Endodermal cell (in vitro differentiated cells): ENCODE results near the gene FEM1B. TPM values are rescaled to one million over a fixed set of nuclear protein-coding genes. Genes with fewer than 3 reads are reported as not detected.

Experiments
- DNase-seq: peaks from one replicate; pipeline ENCODE4 v3.0.0-alpha.2; 2017
- H3K27ac ChIP-seq: 2 replicates; pipeline ENCODE4 v1.5.1; 2013; ENCODE audit warnings: mild to moderate bottlenecking, low read depth, low read length, moderate library complexity
- H3K27me3 ChIP-seq: 2 replicates; pipeline ENCODE4 v1.6.1; 2013; ENCODE audit warnings: mild to moderate bottlenecking, low read length, moderate library complexity; ENCODE audit not compliant: insufficient read depth, control insufficient read depth, poor library complexity, severe bottlenecking
- H3K36me3 ChIP-seq: 2 replicates; pipeline ENCODE4 v1.7.0; 2013; ENCODE audit warnings: mild to moderate bottlenecking, low read length, moderate library complexity; ENCODE audit not compliant: control insufficient read depth, insufficient read depth
- H3K4me1 ChIP-seq: one replicate; pipeline ENCODE4 v1.7.0; 2013; ENCODE audit warnings: low read length; ENCODE audit not compliant: control insufficient read depth, insufficient read depth
- H3K4me3 ChIP-seq: 2 replicates; pipeline ENCODE4 v1.5.1; 2013; ENCODE audit warnings: mild to moderate bottlenecking, low read length, moderate library complexity
- H3K9ac ChIP-seq: 2 replicates; pipeline ENCODE4 v1.6.1; 2013; ENCODE audit warnings: mild to moderate bottlenecking, low read length, moderate library complexity; ENCODE audit not compliant: poor library complexity, severe bottlenecking; ENCODE audit errors: extremely low read depth
- H3K9me3 ChIP-seq: 2 replicates; pipeline ENCODE4 v1.6.1; 2013; ENCODE audit warnings: mild to moderate bottlenecking, low read length, moderate library complexity; ENCODE audit not compliant: control insufficient read depth
- H3K27ac Mint-ChIP-seq: 2 replicates; pipeline ENCODE4 v1.8.0; 2020; ENCODE audit warnings: mixed read lengths
- H3K27me3 Mint-ChIP-seq: 2 replicates; pipeline ENCODE4 v1.8.0; 2021; ENCODE audit warnings: mild to moderate bottlenecking, mixed read lengths; ENCODE audit not compliant: insufficient read depth
- H3K36me3 Mint-ChIP-seq: 2 replicates; pipeline ENCODE4 v1.8.0; 2020; ENCODE audit warnings: low read depth, mixed read lengths
- H3K4me1 Mint-ChIP-seq: 2 replicates; pipeline ENCODE4 v1.8.0; 2020; ENCODE audit warnings: mixed read lengths
- H3K4me3 Mint-ChIP-seq: 2 replicates; pipeline ENCODE4 v1.8.0; 2020; ENCODE audit warnings: mild to moderate bottlenecking, moderate library complexity, mixed read lengths
- H3K9me3 Mint-ChIP-seq: 2 replicates; pipeline ENCODE4 v1.8.0; 2020; ENCODE audit warnings: mild to moderate bottlenecking, mixed read lengths
- WGBS, 2 experiments: methylation state at CpG; one replicate each; pipeline versions ENCODE4 v1.1.5 to v1.1.7; 2013; ENCODE audit warnings: missing lambda C conversion rate in 2 of 2, mixed read lengths in 1 of 2; ENCODE audit not compliant: insufficient coverage in 1 of 2, insufficient read length in 1 of 2; 5-methylcytosine and 5-hydroxymethylcytosine counted together
- total RNA-seq, 2 donors: library from RNA; stranded (reverse); fragmentation: NEBNext Ultra II Directional in 1 of 2; extraction: Animal tissue kit (Norgen Biotek cat#: 25700) in 1 of 2; gene quantifications; 2 replicates in 1 of 2; 3 replicates in 1 of 2; pipeline ENCODE4 v1.2.1, GENCODE V29; 2021
- TF ChIP-seq, protein P1 (sequence below): fragments of 200-600 bp; sonication (generic); conservative IDR thresholded peaks from 2 replicates; pipeline ENCODE4 v1.5.0; 2021; ENCODE audit warnings: antibody characterized with exemption, mild to moderate bottlenecking

FEM1B gene
- total RNA-seq, 2 donors from 2014 or later = 65.4 to 67.9 TPM

- H3K27me3 Mint-ChIP-seq = no peaks in the 10 kb centered on the region
- H3K9me3 ChIP-seq = no peaks in the 10 kb centered on the region
- H3K4me1 ChIP-seq = peaks cover 3% of the 10 kb centered on the region
- no peak overlapping the region for H3K27ac Mint-ChIP-seq
- H3K36me3 Mint-ChIP-seq = no peaks in the 10 kb centered on the region
- H3K4me3 ChIP-seq = no peak overlapping the region
- no peak overlapping the region for H3K4me3 Mint-ChIP-seq
- 83 to 97% methylated on average over 1 to 3 of the region's 3 CpGs for WGBS, 2 experiments
- peaks cover 8% of the 10 kb centered on the region for H3K4me1 Mint-ChIP-seq
- H3K27me3 ChIP-seq = no peaks in the 10 kb centered on the region
- H3K36me3 ChIP-seq = no peaks in the 10 kb centered on the region
- no peak overlapping the region for H3K27ac ChIP-seq
- no peak overlapping the region for H3K9ac ChIP-seq
- no peak for DNase-seq
- H3K9me3 Mint-ChIP-seq = no peaks in the 10 kb centered on the region
- TF ChIP-seq, protein P1, sequence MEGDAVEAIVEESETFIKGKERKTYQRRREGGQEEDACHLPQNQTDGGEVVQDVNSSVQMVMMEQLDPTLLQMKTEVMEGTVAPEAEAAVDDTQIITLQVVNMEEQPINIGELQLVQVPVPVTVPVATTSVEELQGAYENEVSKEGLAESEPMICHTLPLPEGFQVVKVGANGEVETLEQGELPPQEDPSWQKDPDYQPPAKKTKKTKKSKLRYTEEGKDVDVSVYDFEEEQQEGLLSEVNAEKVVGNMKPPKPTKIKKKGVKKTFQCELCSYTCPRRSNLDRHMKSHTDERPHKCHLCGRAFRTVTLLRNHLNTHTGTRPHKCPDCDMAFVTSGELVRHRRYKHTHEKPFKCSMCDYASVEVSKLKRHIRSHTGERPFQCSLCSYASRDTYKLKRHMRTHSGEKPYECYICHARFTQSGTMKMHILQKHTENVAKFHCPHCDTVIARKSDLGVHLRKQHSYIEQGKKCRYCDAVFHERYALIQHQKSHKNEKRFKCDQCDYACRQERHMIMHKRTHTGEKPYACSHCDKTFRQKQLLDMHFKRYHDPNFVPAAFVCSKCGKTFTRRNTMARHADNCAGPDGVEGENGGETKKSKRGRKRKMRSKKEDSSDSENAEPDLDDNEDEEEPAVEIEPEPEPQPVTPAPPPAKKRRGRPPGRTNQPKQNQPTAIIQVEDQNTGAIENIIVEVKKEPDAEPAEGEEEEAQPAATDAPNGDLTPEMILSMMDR = no peak
These were observed 34.5 kb downstream of the FEM1B start for GRCh38 chr15:68311859-68312557.

DNA sequence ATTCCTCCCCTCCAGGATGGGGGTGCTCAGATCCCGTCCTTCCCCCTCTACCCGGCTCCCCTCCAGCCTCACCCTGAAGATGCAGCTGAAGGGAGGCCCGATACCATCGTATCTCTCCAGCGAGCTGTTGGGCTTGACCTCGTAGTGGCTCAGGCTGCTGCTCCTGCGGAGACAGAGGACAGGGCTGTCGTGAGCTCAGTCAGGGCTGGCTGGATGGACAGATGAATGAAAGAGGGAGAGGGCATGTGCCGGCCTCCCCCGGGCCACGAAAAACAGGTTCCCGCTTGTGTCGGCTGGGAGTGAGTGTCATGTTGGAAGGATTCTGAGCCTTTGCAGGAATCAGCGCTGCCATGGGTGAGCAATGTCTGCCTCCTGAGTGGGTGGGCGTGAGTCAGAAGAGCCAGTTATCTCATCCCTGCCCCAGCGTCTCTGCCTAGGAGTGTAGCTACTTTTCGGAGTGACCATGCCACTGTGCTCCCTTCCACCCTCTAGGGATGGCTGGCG is 35.2 kb downstream of the FEM1B start:
- DNase-seq = peak; percentile 44
- Histone ChIP-seq H3K27ac (no peak overlapping the region), H3K4me3 (no peak overlapping the region), H3K36me3 (no peaks in the 10 kb centered on the region), H3K4me1 (peaks cover 3% of the 10 kb centered on the region), H3K9ac (no peak overlapping the region), H3K27me3 (no peaks in the 10 kb centered on the region), H3K9me3 (no peaks in the 10 kb centered on the region)
- no peaks in the 10 kb centered on the region for H3K9me3 Mint-ChIP-seq
- no peak overlapping the region for H3K27ac Mint-ChIP-seq
- TF ChIP-seq, protein P1 = no peak
- peaks cover 8% of the 10 kb centered on the region for H3K4me1 Mint-ChIP-seq
- 88 to 89% methylated on average over 11 to 18 of the region's 18 CpGs for WGBS, 2 experiments
- H3K27me3 Mint-ChIP-seq = no peaks in the 10 kb centered on the region
- H3K4me3 Mint-ChIP-seq = no peak overlapping the region
- H3K36me3 Mint-ChIP-seq = no peaks in the 10 kb centered on the region

DNA sequence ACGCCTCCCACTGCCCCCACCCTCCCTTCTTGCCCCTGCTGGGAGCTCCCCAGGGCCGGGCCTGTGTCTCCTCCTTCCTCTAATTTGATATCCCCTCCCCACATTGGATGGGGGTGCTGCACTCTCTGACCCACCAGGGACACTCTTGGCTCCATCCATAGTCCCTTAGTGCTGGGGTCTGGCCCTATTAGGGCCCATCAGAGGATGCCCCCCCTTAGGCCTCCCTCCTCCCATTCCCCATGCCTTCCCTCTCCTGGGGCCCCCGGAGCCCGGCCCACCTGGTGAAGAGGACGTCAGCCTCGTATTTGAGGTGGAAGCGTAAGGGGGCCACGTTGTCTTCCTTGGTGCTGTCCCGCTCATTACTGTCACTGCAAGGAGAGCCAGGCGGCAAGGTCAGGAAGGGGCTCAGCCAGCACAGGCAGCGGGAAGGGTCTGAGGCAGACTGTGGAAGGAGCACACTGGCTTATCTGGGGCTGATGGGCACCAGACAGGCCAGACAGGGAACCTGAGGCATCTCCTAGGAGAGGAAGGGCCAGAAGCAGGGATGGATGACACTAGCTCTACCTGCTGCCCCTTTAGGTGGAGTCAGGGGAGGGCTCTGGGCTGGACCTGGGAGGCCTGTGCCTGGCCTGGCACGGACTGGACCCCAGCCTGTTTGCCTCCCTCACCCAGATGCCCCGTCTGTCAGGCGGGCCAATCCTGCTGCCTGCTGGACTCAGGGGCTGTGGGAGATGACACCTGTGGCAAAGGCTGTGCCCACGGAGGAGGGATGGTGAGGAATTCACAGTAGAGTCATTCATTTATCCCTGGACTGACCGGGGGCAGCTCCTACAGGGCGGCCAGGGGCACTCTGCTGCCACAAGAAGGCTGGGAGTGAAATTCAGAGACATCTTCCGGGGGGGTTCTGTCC is 36.2 kb downstream of the FEM1B start:
- DNase-seq = peak; percentile 38
- Mint-ChIP-seq H3K27ac (no peak overlapping the region), H3K4me3 (no peak overlapping the region), H3K36me3 (no peaks in the 10 kb centered on the region), H3K27me3 (no peaks in the 10 kb centered on the region), H3K9me3 (no peaks in the 10 kb centered on the region), H3K4me1 (peaks cover 8% of the 10 kb centered on the region)
- Histone ChIP-seq H3K9ac (no peak overlapping the region), H3K4me3 (no peak overlapping the region), H3K36me3 (no peaks in the 10 kb centered on the region), H3K27ac (no peak overlapping the region), H3K4me1 (peaks cover 3% of the 10 kb centered on the region), H3K9me3 (no peaks in the 10 kb centered on the region), H3K27me3 (no peaks in the 10 kb centered on the region)
- WGBS, 2 experiments = 85 to 87% methylated on average over 13 to 18 of the region's 18 CpGs
- TF ChIP-seq, protein P1 = no peak
